Measurements from ENCODE around the gene EPC1. TPM values are rescaled to one million over a fixed set of nuclear protein-coding genes. Genes with fewer than 3 reads are reported as not detected.
A peak's percentile ranks its signal among the peaks of the same experiment; 100 is the strongest.

Gene EPC1
- total and polyA plus RNA-seq, 9 of the 15 experiments (the other 6 are each of a cell fraction or from before 2014, with no cell fraction given): 7.0 to 43.6 (median 16.1) TPM

DNA sequence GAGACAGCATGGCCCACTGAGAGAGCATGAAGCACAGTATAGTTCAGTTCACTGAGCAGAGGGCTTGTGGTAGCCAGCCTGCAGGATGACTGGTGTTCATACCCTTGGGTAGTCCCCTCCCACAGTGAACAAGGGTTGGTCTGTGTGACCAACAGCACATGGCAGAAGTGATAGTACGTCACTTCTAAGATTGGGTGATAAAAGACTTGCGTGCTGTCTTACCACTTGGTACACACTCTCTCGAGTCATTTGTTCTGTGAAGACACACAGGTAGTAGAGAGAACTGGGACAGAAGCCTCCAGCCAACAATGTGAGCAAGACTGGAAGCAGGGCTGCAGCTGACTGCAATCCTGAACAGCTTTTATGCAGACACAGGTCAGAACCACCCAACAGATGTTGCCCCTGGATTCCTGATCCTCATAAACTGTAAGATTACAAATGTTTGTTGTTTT is 14.6 kb downstream of the EPC1 start (continued):
- TF ChIP-seq ZNF384 (IDR thresholded peaks at IDR 0.05; ENCODE audit: low read depth, low read length) (no peak), L3MBTL2 (IDR thresholded peaks at IDR 0.05) (peak; percentile 56), NR2C1 (IDR thresholded peaks at IDR 0.05) (no peak), NR2C1 (tag; IDR thresholded peaks at IDR 0.05) (no peak), PML (IDR thresholded peaks at IDR 0.05; ENCODE audit: low read length) (no peak), MTA2 (IDR thresholded peaks at IDR 0.05; ENCODE audit: low read depth) (no peak), GATA2 (CRISPR knock-in tag; IDR thresholded peaks at IDR 0.05) (peak; percentile 66), ATF7 (IDR thresholded peaks at IDR 0.05) (peak; percentile 47; the same call in 1 of the 2 replicates), ZNF592 (IDR thresholded peaks at IDR 0.05) (peak; percentile 62), ZNF583 (CRISPR knock-in tag; IDR thresholded peaks at IDR 0.05) (no peak), ZEB2 (IDR thresholded peaks at IDR 0.05) (no peak), STAG1 (CRISPR knock-in tag; IDR thresholded peaks at IDR 0.05; ENCODE audit: borderline replicate concordance) (no peak), PTBP1 (IDR thresholded peaks at IDR 0.05; ENCODE audit: low read depth, low read length) (no peak), CUX1 (CRISPR knock-in tag; IDR thresholded peaks at IDR 0.05) (no peak), PRDM10 (IDR thresholded peaks at IDR 0.05; ENCODE audit: partially characterized antibody) (no peak), EP400 (IDR thresholded peaks at IDR 0.05) (peak; percentile 40; the same call in 1 of the 2 replicates), BHLHE40 (IDR thresholded peaks at IDR 0.05; ENCODE audit: low read length) (0 out of 2 replicates have a peak, but pooled peaks have one; percentile 18)

Data from K562 (cell line).